Mucosa of descending colon (tissue), 3 donors: ENCODE data around the gene ITPK1. TPM values are rescaled to one million over a fixed set of nuclear protein-coding genes. Genes with fewer than 3 reads are reported as not detected.
"Not testable (repeated sequence)": the region's sequence is repeated elsewhere in the genome, so short reads cannot be mapped to it uniquely, and the experiment has no call there.

ENCODE experiments used
- ATAC-seq: fragments of 200-7000 bp; cut with Tn5 transposase; one replicate; pipeline ENCODE4 v1.9.1; 2020; ENCODE audit warnings: mild to moderate bottlenecking, moderate library complexity
- DNase-seq, 3 donors: peaks; one replicate each; pipeline ENCODE4 v3.0.0-alpha.2; 2020
- H3K36me3 ChIP-seq: fragments of 200-600 bp; one replicate; pipeline ENCODE4 v1.8.0; 2021; ENCODE audit warnings: low read depth, mild to moderate bottlenecking
- H3K4me1 ChIP-seq: fragments of 200-600 bp; one replicate; pipeline ENCODE4 v1.8.0; 2021; ENCODE audit warnings: low read depth, mild to moderate bottlenecking
- H3K4me3 ChIP-seq: fragments of 200-600 bp; one replicate; pipeline ENCODE4 v1.8.0; 2021; ENCODE audit warnings: mild to moderate bottlenecking
- H3K9me3 ChIP-seq: fragments of 200-600 bp; one replicate; pipeline ENCODE4 v1.8.0; 2021; ENCODE audit warnings: mild to moderate bottlenecking
- intact Hi-C, 2 donors: fragments of 100-400 bp; cut with DNase I in 1 of 2; cut with micrococcal nuclease in 1 of 2; formaldehyde crosslinking; loops; one replicate each; pipeline versions ENCODE4 v1.11.0 to v1.11.1; 2022; cut with DNase I, micrococcal nuclease
- total RNA-seq, 3 donors: library from RNA; stranded (reverse); fragmentation: NEBNext Ultra II Directional in 2 of 3; extraction: Animal tissue kit (Norgen Biotek cat#: 25700) in 2 of 3; gene quantifications; one replicate each; pipeline versions ENCODE4 v1.2.1 to v1.2.4, GENCODE V29; 2021 to 2023
- TF ChIP-seq, protein P1 (sequence below): fragments of 200-600 bp; IDR thresholded peaks from one replicate; pipeline ENCODE4 v1.8.0; 2022; ENCODE audit warnings: antibody characterized with exemption, mild to moderate bottlenecking
- donor health status: DM: no; HTN: no; CAD: no; lungs with moderate emphysema.
- donor health status: DM: no; HTN: no; CAD: no.
- donor health status: DM: no; HTN: yes; CAD: no.

Gene ITPK1
- total RNA-seq, 3 donors from 2014 or later = 134 to 165 (median 152) TPM

DNA sequence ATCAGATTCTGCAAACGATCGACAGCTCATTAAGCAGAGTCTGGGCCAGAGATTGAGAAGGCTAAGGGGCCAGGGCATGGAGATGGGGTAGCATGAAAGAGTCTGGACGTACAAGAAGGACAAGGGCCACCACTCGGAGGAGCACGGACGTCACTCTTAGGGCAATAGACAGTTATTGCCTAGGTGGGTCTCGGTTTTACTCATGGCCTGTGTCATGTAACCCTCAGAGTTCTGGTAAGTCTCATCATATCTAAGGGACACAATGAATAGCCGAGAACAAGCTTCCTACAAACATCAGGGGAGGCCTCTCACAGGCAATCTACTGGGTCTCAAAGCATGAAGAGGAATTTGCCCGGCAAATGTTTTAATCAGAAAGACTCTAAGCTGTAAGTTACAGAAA, 30.4 kb upstream of the ITPK1 start:
- TF ChIP-seq, protein P1, sequence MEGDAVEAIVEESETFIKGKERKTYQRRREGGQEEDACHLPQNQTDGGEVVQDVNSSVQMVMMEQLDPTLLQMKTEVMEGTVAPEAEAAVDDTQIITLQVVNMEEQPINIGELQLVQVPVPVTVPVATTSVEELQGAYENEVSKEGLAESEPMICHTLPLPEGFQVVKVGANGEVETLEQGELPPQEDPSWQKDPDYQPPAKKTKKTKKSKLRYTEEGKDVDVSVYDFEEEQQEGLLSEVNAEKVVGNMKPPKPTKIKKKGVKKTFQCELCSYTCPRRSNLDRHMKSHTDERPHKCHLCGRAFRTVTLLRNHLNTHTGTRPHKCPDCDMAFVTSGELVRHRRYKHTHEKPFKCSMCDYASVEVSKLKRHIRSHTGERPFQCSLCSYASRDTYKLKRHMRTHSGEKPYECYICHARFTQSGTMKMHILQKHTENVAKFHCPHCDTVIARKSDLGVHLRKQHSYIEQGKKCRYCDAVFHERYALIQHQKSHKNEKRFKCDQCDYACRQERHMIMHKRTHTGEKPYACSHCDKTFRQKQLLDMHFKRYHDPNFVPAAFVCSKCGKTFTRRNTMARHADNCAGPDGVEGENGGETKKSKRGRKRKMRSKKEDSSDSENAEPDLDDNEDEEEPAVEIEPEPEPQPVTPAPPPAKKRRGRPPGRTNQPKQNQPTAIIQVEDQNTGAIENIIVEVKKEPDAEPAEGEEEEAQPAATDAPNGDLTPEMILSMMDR = no peak
- no peaks in the 10 kb centered on the region for H3K9me3 ChIP-seq
- intact Hi-C loops = loop anchor here in 1 of 2 donors (10.0 kb wide), 1 partner anchor 191 kb away; no protein-coding TSS in a partner anchor
- no peaks in the 10 kb centered on the region for H3K36me3 ChIP-seq
- peaks cover 13% of the 10 kb centered on the region for H3K4me1 ChIP-seq
- DNase-seq = peak in 1 of 3 donors; percentile 1
- no peak overlapping the region for H3K4me3 ChIP-seq
- ATAC-seq = no peak

GRCh38 chr14:93142854-93143652, 27.3 kb upstream of the ITPK1 start:
- intact Hi-C loops = loop anchor here in 1 of 2 donors (10.0 kb wide), 1 partner anchor 188 kb away; no protein-coding TSS in a partner anchor
- Histone ChIP-seq H3K4me3 (no peak overlapping the region), H3K9me3 (no peaks in the 10 kb centered on the region), H3K4me1 (peaks cover 4% of the 10 kb centered on the region), H3K36me3 (no peaks in the 10 kb centered on the region)
- ATAC-seq (no peak), DNase-seq (peak in 1 of 3 donors; percentile 2)
- TF ChIP-seq, protein P1 = no peak

- Histone ChIP-seq H3K36me3 (no peaks in the 10 kb centered on the region), H3K4me1 (peaks cover 13% of the 10 kb centered on the region), H3K9me3 (no peaks in the 10 kb centered on the region), H3K4me3 (no peak overlapping the region)
- intact Hi-C loops = loop anchor here (2.0 to 5.0 kb wide), 2 partner anchors 25 to 186 kb away; no protein-coding TSS in a partner anchor
- TF ChIP-seq, protein P1 = no peak
- peak; percentile 95 for ATAC-seq
- DNase-seq = peak; percentile 86 to 92 (median 91)
These were observed 22.1 kb upstream of the ITPK1 start for GRCh38 chr14:93137864-93138263.

DNA sequence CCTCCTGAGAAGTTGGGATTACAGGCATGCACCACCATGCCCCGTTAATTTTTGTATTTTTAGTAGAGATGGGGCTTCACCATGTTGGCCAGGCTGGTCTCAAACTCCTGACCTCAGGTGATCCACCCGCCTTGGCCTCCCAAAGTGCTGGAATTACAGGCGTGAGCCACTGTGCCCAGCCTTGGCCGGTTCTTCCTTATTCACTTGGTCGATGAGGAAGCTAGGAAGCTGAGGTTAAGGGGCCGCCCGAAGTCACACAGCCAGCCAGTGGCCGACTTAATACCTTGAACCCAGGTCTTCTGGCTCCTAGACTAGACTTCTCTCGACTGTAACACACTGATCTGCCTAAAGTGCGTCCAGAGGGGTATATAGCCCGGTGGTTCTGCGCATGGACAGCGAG, 20.8 kb upstream of the ITPK1 start:
- H3K4me1 ChIP-seq = peaks cover 13% of the 10 kb centered on the region
- not testable (repeated sequence) for H3K4me3 ChIP-seq, ATAC-seq, H3K9me3 ChIP-seq, H3K36me3 ChIP-seq
- intact Hi-C loops = loop anchor here in 1 of 2 donors (5.0 kb wide), 1 partner anchor 184 kb away; no protein-coding TSS in a partner anchor
- DNase-seq = peak in 1 of 3 donors; percentile 34

DNA sequence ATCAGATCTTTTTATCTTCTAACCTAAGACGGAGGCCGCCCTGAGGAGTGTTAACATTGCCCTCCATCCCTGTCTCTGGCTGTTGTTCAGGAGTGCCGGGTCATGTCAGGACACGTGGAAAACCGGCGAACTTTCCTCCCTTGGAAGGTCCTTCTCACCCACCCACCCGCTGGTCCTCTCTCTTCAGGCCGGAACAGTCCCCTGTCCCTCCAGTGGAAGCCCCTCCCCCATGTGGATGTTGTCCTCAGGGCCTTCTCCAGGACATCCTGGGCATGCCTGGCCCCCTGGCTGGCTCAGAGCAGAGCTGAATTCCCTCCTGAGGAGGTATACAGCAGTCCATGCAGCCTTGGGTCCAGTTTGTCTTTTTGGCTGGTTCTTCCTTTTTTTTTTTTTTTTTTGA, 20.3 kb upstream of the ITPK1 start:
- TF ChIP-seq, protein P1 = no peak
- Histone ChIP-seq H3K9me3 (no peaks in the 10 kb centered on the region), H3K4me1 (peaks cover 13% of the 10 kb centered on the region), H3K36me3 (no peaks in the 10 kb centered on the region), H3K4me3 (no peak overlapping the region)
- intact Hi-C loops = loop anchor here in 1 of 2 donors (5.0 kb wide), 1 partner anchor 184 kb away; no protein-coding TSS in a partner anchor
- no peak for ATAC-seq
- DNase-seq = peak in 1 of 3 donors; percentile 31

DNA sequence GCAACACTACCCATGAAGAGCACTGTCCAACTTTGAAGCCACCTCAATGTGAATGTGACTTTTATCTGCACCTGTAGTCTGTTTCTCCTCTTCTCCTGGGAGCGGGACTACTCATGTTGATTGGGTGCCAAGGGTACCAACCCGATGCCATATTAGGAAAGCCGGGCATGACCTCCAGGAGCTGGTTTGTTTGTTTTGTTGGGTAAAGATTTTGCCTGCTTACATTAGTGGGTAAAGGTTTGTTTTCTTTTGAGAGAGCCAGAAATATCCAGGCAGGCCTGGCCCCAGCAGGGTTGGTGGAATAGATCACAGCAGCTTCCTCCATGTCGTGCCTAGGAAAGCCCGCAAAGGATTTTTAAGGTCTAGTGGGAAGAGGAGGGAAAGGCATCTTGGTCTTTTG, 19.7 kb upstream of the ITPK1 start:
- no peaks in the 10 kb centered on the region for H3K36me3 ChIP-seq
- no peaks in the 10 kb centered on the region for H3K9me3 ChIP-seq
- ATAC-seq = peak; percentile 37
- no peak overlapping the region for H3K4me3 ChIP-seq
- peak in 1 of 3 donors; percentile 44 for DNase-seq
- peaks cover 13% of the 10 kb centered on the region for H3K4me1 ChIP-seq
- intact Hi-C loops = loop anchor here in 1 of 2 donors (5.0 kb wide), 1 partner anchor 183 kb away; no protein-coding TSS in a partner anchor
- TF ChIP-seq, protein P1 = no peak
